CD8-positive, alpha-beta memory T cell (primary cell): ENCODE measurements around the gene C6orf52. TPM values are rescaled to one million over a fixed set of nuclear protein-coding genes. Genes with fewer than 3 reads are reported as not detected.
"Not testable (repeated sequence)": the region's sequence is repeated elsewhere in the genome, so short reads cannot be mapped to it uniquely, and the experiment has no call there.

ENCODE experiments used
- CTCF ChIA-PET: fragments of 350-600 bp; sonication (Branson Sonifier 250); formaldehyde crosslinking; loops from one replicate; lab custom pipeline; 2021; ENCODE audit warnings: antibody characterized with exemption; lab: Charles Lee
- POLR2A ChIA-PET: fragments of 350-600 bp; sonication (Branson Sonifier 250); formaldehyde crosslinking; loops from one replicate; lab custom pipeline; 2021; ENCODE audit warnings: antibody characterized with exemption; lab: Charles Lee
- DNase-seq, 5 donors: peaks; one replicate each; pipeline versions ENCODE4 v3.0.0 to v3.0.0-alpha.2; 2020 to 2022; ENCODE audit warnings: mixed read lengths in 1 of 5
- H3K27ac ChIP-seq: one replicate; pipeline ENCODE4 v1.7.0; 2013; ENCODE audit warnings: low read depth, mild to moderate bottlenecking, low read length, moderate library complexity
- H3K27me3 ChIP-seq: 2 replicates; pipeline ENCODE4 v1.7.0; 2013; ENCODE audit warnings: low read length, mild to moderate bottlenecking; ENCODE audit not compliant: insufficient read depth, poor library complexity, severe bottlenecking
- H3K36me3 ChIP-seq: 2 replicates; pipeline ENCODE4 v1.7.0; 2013; ENCODE audit warnings: mild to moderate bottlenecking, low read length, moderate library complexity; ENCODE audit not compliant: insufficient read depth
- H3K4me1 ChIP-seq: 2 replicates; pipeline ENCODE4 v1.7.0; 2013; ENCODE audit warnings: mild to moderate bottlenecking, low read length, moderate library complexity; ENCODE audit not compliant: insufficient read depth
- H3K4me3 ChIP-seq: 2 replicates; pipeline ENCODE4 v1.7.0; 2013; ENCODE audit warnings: mild to moderate bottlenecking, low read length
- H3K9me3 ChIP-seq: 2 replicates; pipeline ENCODE4 v1.7.0; 2013; ENCODE audit warnings: mild to moderate bottlenecking, low read length
- H3K27ac Mint-ChIP-seq, 8 donors: one replicate each; pipeline ENCODE4 v1.8.0; 2020 to 2021; ENCODE audit warnings: mixed read lengths in 8 of 8, mild to moderate bottlenecking in 6 of 8, inconsistent platforms in 3 of 8, moderate library complexity in 3 of 8
- H3K27me3 Mint-ChIP-seq, 2 donors: one replicate each; pipeline ENCODE4 v1.8.0; 2020 to 2021; ENCODE audit warnings: mixed read lengths in 2 of 2, mild to moderate bottlenecking in 1 of 2, moderate library complexity in 1 of 2
- H3K36me3 Mint-ChIP-seq, 3 donors: one replicate each; pipeline ENCODE4 v1.8.0; 2020 to 2021; ENCODE audit warnings: mixed read lengths in 3 of 3, inconsistent platforms in 1 of 3, mild to moderate bottlenecking in 1 of 3
- H3K4me1 Mint-ChIP-seq, 3 donors: one replicate each; pipeline ENCODE4 v1.8.0; 2020 to 2021; ENCODE audit warnings: mixed read lengths in 3 of 3, inconsistent platforms in 1 of 3, mild to moderate bottlenecking in 1 of 3
- H3K4me3 Mint-ChIP-seq, 7 donors: one replicate each; pipeline ENCODE4 v1.8.0; 2020 to 2021; ENCODE audit warnings: mixed read lengths in 7 of 7, mild to moderate bottlenecking in 6 of 7, moderate library complexity in 4 of 7, inconsistent platforms in 2 of 7
- H3K9me3 Mint-ChIP-seq, 5 donors: one replicate each; pipeline ENCODE4 v1.8.0; 2020 to 2022; ENCODE audit warnings: mixed read lengths in 5 of 5, mild to moderate bottlenecking in 3 of 5, moderate library complexity in 2 of 5, inconsistent platforms in 1 of 5
- polyA plus RNA-seq: library from polyadenylated mRNA; unstranded; fragments of 300-500 nt; fragmentation: Illumina TruSeq; gene quantifications from one replicate; pipeline ENCODE4 v1.2.3, GENCODE V29; 2021
- total RNA-seq, 2 experiments: library from RNA; stranded (reverse); gene quantifications; one replicate each; pipeline ENCODE4 v1.2.3, GENCODE V29; 2021

Gene C6orf52
- total and polyA plus RNA-seq, 3 experiments from 2014 or later: 6.8 to 7.4 TPM; not detected in 1

DNA sequence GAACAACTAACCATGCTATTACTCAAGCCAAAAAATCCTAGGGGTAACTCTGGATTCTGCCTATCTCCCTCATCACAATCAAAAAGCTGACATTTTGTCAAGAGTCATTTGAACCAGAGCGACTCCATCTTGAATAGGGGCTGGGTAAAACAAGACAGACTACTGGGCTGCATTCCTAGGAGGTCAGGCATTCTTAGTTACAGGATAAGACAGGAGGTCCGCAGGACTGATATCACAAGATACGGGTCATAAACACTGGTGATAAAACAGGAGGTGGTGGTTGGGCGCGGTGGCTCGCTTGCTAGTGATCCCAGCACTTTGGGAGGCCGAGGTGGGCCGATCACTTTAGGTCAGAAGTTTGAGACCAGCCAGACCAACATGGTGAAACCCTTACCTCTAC is 32.2 kb downstream of the C6orf52 start:
- Mint-ChIP-seq H3K4me3 (no peak overlapping the region), H3K27ac (no peak overlapping the region), H3K36me3 (peaks cover 0 to 1% (median 0%) of the 10 kb centered on the region in 3 donors), H3K27me3 (peaks cover 6 to 23% of the 10 kb centered on the region in 2 donors), H3K4me1 (no peaks in the 10 kb centered on the region), H3K9me3 (peaks cover 0 to 6% (median 3%) of the 10 kb centered on the region in 5 donors)
- ChIA-PET CTCF (interaction anchor here (1.5 kb wide), 1 partner anchor 17 kb away, joined by 3 read pairs; no protein-coding TSS in a partner anchor), POLR2A (no interaction called here)
- Histone ChIP-seq H3K4me3 (no peak overlapping the region), H3K27me3 (no peaks in the 10 kb centered on the region), H3K9me3 (no peaks in the 10 kb centered on the region), H3K36me3 (no peaks in the 10 kb centered on the region), H3K27ac (no peak overlapping the region), H3K4me1 (no peaks in the 10 kb centered on the region)
- DNase-seq: no peak

DNA sequence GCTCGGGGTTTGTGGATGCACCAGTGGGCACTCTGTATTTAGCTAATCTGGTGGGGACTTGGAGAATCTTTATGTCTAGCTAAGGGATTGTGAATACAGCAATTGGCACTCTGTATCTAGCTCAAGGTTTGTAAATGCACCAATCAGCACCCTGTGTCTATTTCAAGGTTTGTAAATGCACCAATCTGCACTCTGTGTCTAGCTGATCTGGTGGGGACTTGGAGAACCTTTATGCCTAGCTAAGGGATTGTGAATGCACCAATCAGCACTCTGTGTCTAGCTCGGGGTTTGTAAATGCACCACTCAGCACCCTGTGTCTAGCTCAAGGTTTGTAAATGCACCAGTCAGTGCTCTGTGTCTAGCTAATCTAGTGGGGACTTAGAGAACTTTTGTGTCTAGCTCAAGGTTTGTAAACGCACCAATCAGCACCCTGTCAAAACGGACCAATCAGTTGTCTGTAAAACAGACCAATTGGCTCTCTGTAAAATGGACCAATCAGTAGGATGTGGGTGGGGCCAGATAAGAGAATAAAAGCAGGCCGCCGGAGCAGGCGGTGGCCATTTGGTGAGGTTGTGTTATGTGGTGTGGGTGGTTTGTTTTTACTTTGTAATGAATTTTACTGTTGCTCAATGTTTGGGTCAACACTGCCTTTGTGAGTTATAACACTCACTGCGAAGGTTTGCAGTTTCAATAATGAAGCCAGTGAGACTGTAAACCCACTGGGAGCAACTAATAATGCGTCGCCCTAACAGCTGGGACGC is 33.8 kb downstream of the C6orf52 start:
- H3K4me1 ChIP-seq, H3K27ac ChIP-seq, H3K36me3 Mint-ChIP-seq, H3K36me3 ChIP-seq, CTCF ChIA-PET, H3K9me3 Mint-ChIP-seq, H3K27me3 ChIP-seq, DNase-seq, H3K9me3 ChIP-seq, POLR2A ChIA-PET, H3K4me3 ChIP-seq, H3K4me1 Mint-ChIP-seq: not testable (repeated sequence)
- peak overlapping the region; percentile 45 to 74 (median 64) for H3K4me3 Mint-ChIP-seq
- H3K27me3 Mint-ChIP-seq: peaks cover 2 to 13% of the 10 kb centered on the region in 2 donors
- H3K27ac Mint-ChIP-seq: peak overlapping the region in 1 of 8 donors; percentile 40

DNA sequence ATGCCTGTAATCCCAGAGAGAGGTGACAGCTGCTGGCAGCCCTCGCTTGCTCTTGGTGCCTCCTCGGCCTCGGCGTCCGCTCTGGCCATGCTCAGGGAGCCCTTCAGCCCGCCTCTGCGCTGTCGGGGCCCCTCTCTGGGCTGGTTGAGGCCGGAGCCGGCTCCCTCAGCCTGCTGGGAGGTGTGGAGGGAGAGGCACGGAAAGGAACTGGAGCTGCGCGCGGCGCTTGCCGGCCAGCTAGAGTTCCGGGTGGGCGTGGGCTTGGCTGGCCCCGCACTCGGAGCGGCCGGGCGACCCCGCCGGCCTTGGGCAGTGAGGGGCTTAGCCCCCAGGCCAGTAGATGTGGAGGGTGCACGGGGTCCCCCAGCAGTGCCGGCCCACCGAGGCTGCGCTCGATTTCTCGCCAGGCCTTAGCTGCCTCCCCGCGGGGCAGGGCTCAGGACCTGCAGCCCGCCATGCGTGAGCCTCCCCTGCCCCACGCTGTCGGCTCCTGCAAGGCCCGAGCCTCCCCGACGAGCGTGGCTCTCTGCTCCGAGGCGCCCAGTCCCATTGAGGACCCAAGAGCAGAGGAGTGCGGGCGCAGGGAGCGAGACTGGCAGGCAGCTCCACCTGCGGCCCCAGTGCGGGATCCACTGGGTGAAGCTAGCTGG is 34.6 kb downstream of the C6orf52 start:
- DNase-seq: no peak
- peak overlapping the region in 6 of 7 donors; percentile 45 to 74 (median 67) for H3K4me3 Mint-ChIP-seq
- peaks cover 2 to 19% of the 10 kb centered on the region in 2 donors for H3K27me3 Mint-ChIP-seq
- peaks cover 0 to 2% (median 0%) of the 10 kb centered on the region in 5 donors for H3K9me3 Mint-ChIP-seq
- no peaks in the 10 kb centered on the region for H3K4me1 ChIP-seq
- no peak overlapping the region for H3K27ac ChIP-seq
- no peaks in the 10 kb centered on the region for H3K36me3 ChIP-seq
- CTCF ChIA-PET: no interaction called here
- POLR2A ChIA-PET: no interaction called here
- H3K27me3 ChIP-seq: no peaks in the 10 kb centered on the region
- no peak overlapping the region for H3K27ac Mint-ChIP-seq
- no peaks in the 10 kb centered on the region for H3K36me3 Mint-ChIP-seq
- H3K9me3 ChIP-seq: no peaks in the 10 kb centered on the region
- peaks cover 8 to 12% (median 11%) of the 10 kb centered on the region in 3 donors for H3K4me1 Mint-ChIP-seq
- H3K4me3 ChIP-seq: no peak overlapping the region

DNA sequence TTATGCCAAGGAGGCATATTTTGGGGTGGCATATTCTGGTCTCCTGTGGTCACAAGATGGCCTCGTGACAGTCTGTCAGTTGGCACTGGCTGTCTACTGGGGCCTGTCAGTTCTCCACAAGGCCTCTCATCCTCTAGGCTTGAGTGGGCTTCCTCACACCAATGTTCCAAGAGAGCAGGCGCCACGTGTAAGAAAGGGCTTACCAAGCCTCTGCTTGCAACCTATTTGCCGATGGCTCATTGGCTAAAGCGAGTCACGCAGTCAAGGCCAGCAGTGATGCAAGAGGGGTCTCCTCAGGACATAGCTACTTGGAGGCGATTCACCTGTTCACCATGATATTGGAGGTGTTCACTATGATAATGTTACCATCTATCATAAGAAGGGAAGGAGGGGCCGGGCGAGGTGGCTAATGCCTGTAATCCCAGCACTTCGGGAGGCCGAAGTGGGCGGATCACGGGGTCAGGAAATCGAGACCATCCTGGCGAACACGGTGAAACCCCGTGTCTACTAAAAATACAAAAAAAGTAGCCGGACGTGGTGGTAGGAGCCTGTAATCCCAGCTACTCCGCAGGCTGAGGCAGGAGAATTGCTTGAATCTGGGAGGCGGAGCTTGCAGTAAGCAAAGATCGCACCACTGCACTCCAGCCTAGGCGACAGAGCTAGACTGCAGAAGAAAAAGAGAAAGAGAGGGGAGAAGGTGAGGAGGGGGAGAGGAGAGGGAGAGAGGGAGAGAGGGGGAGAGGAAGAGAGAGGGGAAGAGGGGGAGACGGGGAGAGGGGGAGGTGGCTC is 35.3 kb downstream of the C6orf52 start:
- CTCF ChIA-PET: no interaction called here
- no peak overlapping the region for H3K4me3 ChIP-seq
- no peak overlapping the region for H3K27ac Mint-ChIP-seq

DNA sequence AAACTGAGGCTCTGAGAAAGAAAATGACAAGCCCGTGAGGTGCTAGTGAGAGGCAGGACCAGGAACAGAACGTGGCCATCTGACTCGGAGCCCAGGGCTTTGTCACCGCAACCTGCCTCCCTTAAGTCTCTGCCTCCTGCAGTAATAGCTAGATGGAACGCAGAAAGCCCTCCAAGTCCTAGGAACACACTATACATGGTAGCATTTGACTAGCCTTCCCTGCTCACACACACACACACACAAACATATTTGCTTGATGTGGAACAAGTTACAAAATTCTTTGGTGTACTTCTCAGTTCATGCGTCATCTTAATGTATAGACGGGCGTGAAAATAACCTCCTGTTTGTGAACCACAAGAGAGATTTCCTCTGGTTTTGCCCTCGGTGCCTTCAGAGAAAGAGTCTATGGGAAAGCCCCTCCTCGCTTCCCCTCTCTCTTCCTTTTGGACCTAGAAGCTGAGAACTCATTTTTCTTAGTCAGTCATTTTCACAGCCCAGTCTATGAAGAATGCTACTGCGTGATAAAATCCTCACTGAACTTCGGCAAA is 38.8 kb downstream of the C6orf52 start:
- Mint-ChIP-seq H3K27me3 (peaks cover 10 to 41% of the 10 kb centered on the region in 2 donors), H3K36me3 (no peaks in the 10 kb centered on the region), H3K4me1 (peaks cover 8 to 12% (median 11%) of the 10 kb centered on the region in 3 donors), H3K4me3 (peak overlapping the region in 6 of 7 donors; percentile 4 to 70 (median 30)), H3K9me3 (peaks cover 0 to 2% (median 0%) of the 10 kb centered on the region in 5 donors), H3K27ac (peak overlapping the region in 3 of 8 donors; percentile 29 to 45 (median 36))
- no peak overlapping the region for H3K4me3 ChIP-seq
- H3K9me3 ChIP-seq: no peaks in the 10 kb centered on the region
- DNase-seq: peak in 2 of 5 donors; percentile 8 to 13
- H3K36me3 ChIP-seq: no peaks in the 10 kb centered on the region
- ChIA-PET CTCF (no interaction called here), POLR2A (no interaction called here)
- H3K27ac ChIP-seq: no peak overlapping the region
- H3K27me3 ChIP-seq: no peaks in the 10 kb centered on the region
- no peaks in the 10 kb centered on the region for H3K4me1 ChIP-seq

More for the DNA sequence above, 35.3 kb downstream of the C6orf52 start:
- Histone ChIP-seq H3K9me3 (no peaks in the 10 kb centered on the region), H3K4me1 (no peaks in the 10 kb centered on the region), H3K27ac (no peak overlapping the region), H3K27me3 (no peaks in the 10 kb centered on the region), H3K36me3 (no peaks in the 10 kb centered on the region)
- Mint-ChIP-seq H3K36me3 (no peaks in the 10 kb centered on the region), H3K9me3 (no peaks in the 10 kb centered on the region), H3K27me3 (peaks cover 2 to 19% of the 10 kb centered on the region in 2 donors), H3K4me1 (peaks cover 8 to 12% (median 11%) of the 10 kb centered on the region in 3 donors), H3K4me3 (peak overlapping the region; percentile 28 to 84 (median 68))
- no peak for DNase-seq
- POLR2A ChIA-PET: no interaction called here

DNA sequence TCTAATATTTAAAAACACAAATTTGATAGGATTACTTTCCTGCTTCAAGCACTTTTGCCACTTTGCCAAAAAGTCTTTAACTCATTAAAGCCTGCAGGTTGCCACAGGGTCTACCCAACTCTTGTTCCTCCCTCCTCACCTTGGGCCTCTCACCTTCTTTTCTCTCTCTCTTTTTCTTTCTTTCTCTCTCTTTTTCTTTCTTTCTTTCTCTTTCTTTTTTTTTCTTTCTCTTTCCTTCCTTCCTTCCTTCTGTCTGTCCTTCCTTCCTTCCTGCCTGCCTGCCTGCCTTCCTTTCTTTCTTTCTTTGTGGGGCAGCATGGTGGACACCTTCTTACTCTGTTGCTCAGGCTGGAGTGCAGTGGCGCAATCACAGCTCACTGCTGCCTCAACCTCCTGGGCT is 50.2 kb downstream of the C6orf52 start:
- Mint-ChIP-seq H3K9me3 (no peaks in the 10 kb centered on the region), H3K27me3 (peaks cover 10 to 24% of the 10 kb centered on the region in 2 donors), H3K4me1 (peaks cover 5 to 13% (median 7%) of the 10 kb centered on the region in 3 donors), H3K36me3 (peaks cover 0 to 4% (median 3%) of the 10 kb centered on the region in 3 donors), H3K27ac (peak overlapping the region in 1 of 8 donors; percentile 37), H3K4me3 (no peak overlapping the region)
- no peak overlapping the region for H3K4me3 ChIP-seq
- DNase-seq: no peak
- ChIA-PET POLR2A (no interaction called here), CTCF (interaction anchor here (1.3 kb wide), 1 partner anchor 13 kb away, joined by 3 read pairs; no protein-coding TSS in a partner anchor)
- no peaks in the 10 kb centered on the region for H3K9me3 ChIP-seq
- H3K4me1 ChIP-seq: no peaks in the 10 kb centered on the region
- no peaks in the 10 kb centered on the region for H3K27me3 ChIP-seq
- H3K27ac ChIP-seq: no peak overlapping the region
- H3K36me3 ChIP-seq: no peaks in the 10 kb centered on the region

DNA sequence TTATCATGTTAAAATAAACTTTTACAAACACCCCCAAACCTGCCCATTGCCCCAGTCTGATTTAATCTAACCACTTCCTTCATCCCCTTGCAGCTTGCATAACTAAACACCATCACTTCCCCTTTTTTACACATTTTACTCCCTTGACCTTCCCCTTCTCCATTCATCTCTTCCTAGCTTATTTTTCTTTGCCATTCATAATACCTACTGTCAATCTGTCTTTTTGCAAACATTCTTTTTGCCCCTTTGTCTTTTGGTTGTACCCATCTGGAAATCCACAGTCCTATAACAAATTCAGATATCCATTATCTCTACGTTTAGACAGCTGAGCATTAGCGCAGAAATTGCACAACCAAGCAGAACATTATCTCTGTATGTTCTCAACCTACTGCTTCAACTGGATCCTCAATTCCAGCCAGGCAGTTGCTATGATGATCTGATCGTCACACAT is 51.2 kb downstream of the C6orf52 start:
- Histone ChIP-seq H3K4me1 (no peaks in the 10 kb centered on the region), H3K4me3 (no peak overlapping the region), H3K36me3 (no peaks in the 10 kb centered on the region), H3K9me3 (no peaks in the 10 kb centered on the region), H3K27ac (no peak overlapping the region), H3K27me3 (no peaks in the 10 kb centered on the region)
- POLR2A ChIA-PET: no interaction called here
- DNase-seq: no peak
- Mint-ChIP-seq H3K27me3 (peaks cover 10 to 24% of the 10 kb centered on the region in 2 donors), H3K4me3 (no peak overlapping the region), H3K36me3 (peaks cover 0 to 4% (median 3%) of the 10 kb centered on the region in 3 donors), H3K9me3 (no peaks in the 10 kb centered on the region), H3K4me1 (peaks cover 5 to 13% (median 7%) of the 10 kb centered on the region in 3 donors), H3K27ac (peak overlapping the region in 1 of 8 donors; percentile 4)
- CTCF ChIA-PET: interaction anchor here (1.3 kb wide), 1 partner anchor 12 kb away, joined by 3 read pairs; no protein-coding TSS in a partner anchor
